Measurements from ENCODE around the gene GIMAP8. TPM values are rescaled to one million over a fixed set of nuclear protein-coding genes. Genes with fewer than 3 reads are reported as not detected.
A peak's percentile ranks its signal among the peaks of the same experiment; 100 is the strongest.

The GIMAP8 gene
- total and polyA plus RNA-seq, 4 experiments from 2014 or later, result 9.8 to 62.5 (median 49.5) TPM

DNA sequence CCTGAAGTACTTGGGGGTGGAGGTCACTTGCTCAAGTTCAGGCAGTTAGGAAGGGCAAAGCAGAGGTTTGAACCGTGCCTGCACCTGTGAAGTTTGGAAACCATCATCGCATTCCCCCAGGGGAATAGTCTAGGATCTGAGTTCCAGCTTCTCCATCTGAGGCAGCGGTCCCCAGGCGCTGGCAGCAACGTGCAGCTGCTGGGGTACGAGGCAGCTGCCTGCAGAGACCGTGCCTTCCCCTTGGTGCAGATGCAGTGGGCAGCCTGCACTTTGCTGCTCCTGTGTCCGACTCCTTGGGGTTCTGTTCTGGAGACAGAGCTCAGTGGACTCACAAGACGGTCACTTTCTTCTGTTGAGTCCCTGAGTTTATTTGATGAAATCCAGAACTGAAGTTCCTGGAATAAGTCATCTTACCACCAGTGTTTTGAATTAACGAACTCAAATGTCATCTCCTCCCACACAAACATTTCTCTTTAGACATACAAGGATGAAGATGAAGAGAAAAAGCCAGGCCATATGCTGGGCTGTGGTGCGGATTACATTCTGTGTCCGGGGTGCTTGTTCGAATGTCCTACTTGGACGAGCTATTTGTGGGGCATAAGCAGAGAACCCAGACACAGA, 19.9 kb upstream of the GIMAP8 start:
- H3K27me3 ChIP-seq (ENCODE audit: insufficient read depth, low read length), result no peaks in the 10 kb centered on the region
- Mint-ChIP-seq H3K4me3 (no peak overlapping the region), H3K9me3 (no peaks in the 10 kb centered on the region), H3K36me3 (no peaks in the 10 kb centered on the region), H3K4me1 (peaks cover 3 to 20% (median 10%) of the 10 kb centered on the region in 4 donors), H3K27me3 (peaks cover 0 to 3% of the 10 kb centered on the region in 2 donors), H3K27ac (no peak overlapping the region)
- no peaks in the 10 kb centered on the region for H3K36me3 ChIP-seq (ENCODE audit: insufficient read depth, low read length)
- ChIA-PET CTCF (ENCODE audit: partially characterized antibody) (interaction anchor here (1.0 to 1.6 kb wide), 2 partner anchors 9 to 25 kb away, joined by 4 read pairs; a partner anchor contains a TSS), POLR2A (ENCODE audit: partially characterized antibody) (no interaction called here)
- intact Hi-C loops (cut with micrococcal nuclease), result no loop called here
- H3K4me3 ChIP-seq (ENCODE audit: low read length in 2 of 2), result no peak overlapping the region
- no peaks in the 10 kb centered on the region for H3K4me1 ChIP-seq (ENCODE audit: insufficient read depth, low read length)
- DNase-seq, result no peak
- no peak overlapping the region for H3K27ac ChIP-seq (ENCODE audit: low read depth, low read length)
- no peaks in the 10 kb centered on the region for H3K9me3 ChIP-seq (ENCODE audit: control insufficient read depth in 1 of 2, low read length in 2 of 2)

DNA sequence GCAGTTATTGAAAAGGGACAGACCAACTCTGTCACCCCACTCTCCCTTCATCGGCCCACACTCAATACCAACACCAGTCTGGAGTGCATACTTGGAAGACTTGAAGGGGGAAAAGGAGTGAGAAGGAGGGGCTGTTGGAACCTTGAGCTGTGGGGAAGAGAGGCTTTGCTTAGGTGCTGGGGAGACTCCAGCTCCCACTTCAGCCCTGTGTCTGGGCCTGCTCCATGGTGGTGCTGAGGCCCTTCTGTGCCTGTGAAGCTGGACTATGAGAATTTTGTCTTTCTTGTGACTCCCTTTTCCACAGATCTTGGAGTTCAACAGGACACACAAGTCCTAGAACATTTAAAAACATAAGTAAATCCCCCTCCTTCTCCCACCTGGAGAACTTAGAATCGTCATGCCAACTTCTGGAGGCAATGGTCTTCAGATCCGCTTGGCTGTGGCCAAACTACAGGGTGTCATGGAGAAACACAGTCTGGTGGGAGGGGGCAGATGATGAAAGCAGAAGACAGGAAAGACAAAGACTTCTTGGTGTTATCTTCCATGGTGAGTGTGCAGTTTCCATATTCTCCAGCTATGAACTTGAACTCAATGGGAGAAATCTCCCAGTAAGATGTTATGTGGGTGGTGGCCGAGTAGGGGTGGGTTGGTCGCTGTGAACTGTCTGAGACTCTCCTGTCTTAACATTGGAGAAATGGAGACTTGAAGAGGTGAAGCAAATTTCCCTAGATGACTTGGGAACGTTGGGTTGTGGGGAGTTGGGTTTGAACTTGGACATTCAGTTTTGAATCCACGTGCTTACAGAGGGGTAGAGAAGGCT, 18.4 kb upstream of the GIMAP8 start:
- H3K27ac Mint-ChIP-seq, result no peak overlapping the region

DNA sequence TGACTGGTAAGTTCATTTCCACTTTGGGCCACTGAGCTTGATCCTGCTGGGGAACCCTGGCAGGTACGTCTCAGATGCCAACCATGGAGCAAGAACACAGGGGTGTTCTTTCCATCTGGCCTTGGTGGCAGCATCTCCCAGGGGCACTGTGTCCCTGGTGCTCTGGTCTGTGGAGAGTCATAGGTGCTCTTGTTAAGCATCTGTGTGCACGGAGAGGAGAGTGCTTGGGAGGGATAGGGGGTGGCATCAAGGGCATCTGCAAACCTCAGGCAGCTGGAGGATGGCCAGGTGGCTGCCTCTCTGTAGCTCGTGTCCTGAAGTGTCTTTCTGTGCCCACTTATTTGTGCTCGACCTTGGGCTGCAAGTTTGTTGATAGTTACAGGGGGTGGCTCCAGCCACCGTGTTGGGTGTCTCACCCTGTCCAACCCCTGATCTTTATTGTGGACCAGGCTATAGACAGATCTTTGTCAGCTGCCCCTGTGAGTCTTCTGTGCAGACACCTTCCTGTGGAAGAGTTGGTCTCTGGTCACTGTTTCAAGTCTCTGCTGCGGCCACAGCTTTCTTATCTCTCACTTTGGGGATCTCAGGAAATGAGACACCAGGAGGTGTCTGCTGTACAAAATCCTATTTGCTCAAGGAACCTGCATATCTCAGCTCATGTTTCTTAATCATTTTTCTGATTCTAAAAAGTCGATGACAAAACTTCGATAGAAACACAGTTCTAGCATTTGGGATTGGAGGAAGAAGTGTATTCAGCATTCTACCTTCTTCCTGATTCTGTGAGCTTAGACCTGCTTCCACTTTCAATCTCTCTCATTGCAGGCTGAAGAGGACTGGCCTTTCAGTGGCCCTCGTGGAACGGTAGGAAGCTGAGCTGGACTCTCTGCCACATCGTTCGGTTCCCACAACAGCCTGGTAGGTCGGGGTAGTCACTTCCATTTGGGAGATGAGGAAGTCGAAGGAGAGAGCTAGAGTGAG, 17.2 kb upstream of the GIMAP8 start:
- ChIA-PET POLR2A (ENCODE audit: partially characterized antibody) (interaction anchor here (0.9 kb wide), 1 partner anchor 26 kb away, joined by 4 read pairs; no protein-coding TSS in a partner anchor), CTCF (ENCODE audit: partially characterized antibody) (interaction anchor here (0.5 to 2.0 kb wide), 3 partner anchors 9 to 346 kb away, joined by 3 to 9 read pairs (median 3); no protein-coding TSS in a partner anchor)
- Histone ChIP-seq H3K4me1 (ENCODE audit: insufficient read depth, low read length) (no peaks in the 10 kb centered on the region), H3K9me3 (ENCODE audit: control insufficient read depth in 1 of 2, low read length in 2 of 2) (no peaks in the 10 kb centered on the region), H3K27me3 (ENCODE audit: insufficient read depth, low read length) (no peaks in the 10 kb centered on the region), H3K4me3 (ENCODE audit: low read length in 2 of 2) (no peak overlapping the region), H3K36me3 (ENCODE audit: insufficient read depth, low read length) (no peaks in the 10 kb centered on the region), H3K27ac (ENCODE audit: low read depth, low read length) (no peak overlapping the region)
- intact Hi-C loops (cut with micrococcal nuclease), result no loop called here
- no peak for DNase-seq
- H3K27me3 Mint-ChIP-seq, result peaks cover 0 to 3% of the 10 kb centered on the region in 2 donors
- peak overlapping the region in 7 of 8 donors; percentile 4 to 75 (median 58) for H3K4me3 Mint-ChIP-seq
- H3K27ac Mint-ChIP-seq, result peak overlapping the region in 4 of 7 donors; percentile 21 to 82 (median 80)
- no peaks in the 10 kb centered on the region for H3K9me3 Mint-ChIP-seq
- no peaks in the 10 kb centered on the region for H3K36me3 Mint-ChIP-seq
- peaks cover 3 to 16% (median 10%) of the 10 kb centered on the region in 4 donors for H3K4me1 Mint-ChIP-seq

More for the DNA sequence above, 18.4 kb upstream of the GIMAP8 start:
- H3K27me3 Mint-ChIP-seq, result peaks cover 0 to 3% of the 10 kb centered on the region in 2 donors
- Histone ChIP-seq H3K4me3 (ENCODE audit: low read length in 2 of 2) (no peak overlapping the region), H3K9me3 (ENCODE audit: control insufficient read depth in 1 of 2, low read length in 2 of 2) (no peaks in the 10 kb centered on the region), H3K27ac (ENCODE audit: low read depth, low read length) (no peak overlapping the region), H3K27me3 (ENCODE audit: insufficient read depth, low read length) (no peaks in the 10 kb centered on the region), H3K4me1 (ENCODE audit: insufficient read depth, low read length) (no peaks in the 10 kb centered on the region), H3K36me3 (ENCODE audit: insufficient read depth, low read length) (no peaks in the 10 kb centered on the region)
- no peaks in the 10 kb centered on the region for H3K36me3 Mint-ChIP-seq
- intact Hi-C loops (cut with micrococcal nuclease), result no loop called here
- ChIA-PET POLR2A (ENCODE audit: partially characterized antibody) (interaction anchor here (0.6 kb wide), 1 partner anchor 10 kb away, joined by 4 read pairs; no protein-coding TSS in a partner anchor), CTCF (ENCODE audit: partially characterized antibody) (interaction anchor here (1.1 to 2.0 kb wide), 3 partner anchors 10 to 347 kb away, joined by 4 to 9 read pairs (median 5); no protein-coding TSS in a partner anchor)
- H3K9me3 Mint-ChIP-seq, result no peaks in the 10 kb centered on the region
- no peak overlapping the region for H3K4me3 Mint-ChIP-seq
- peaks cover 3 to 20% (median 10%) of the 10 kb centered on the region in 4 donors for H3K4me1 Mint-ChIP-seq
- DNase-seq, result no peak

DNA sequence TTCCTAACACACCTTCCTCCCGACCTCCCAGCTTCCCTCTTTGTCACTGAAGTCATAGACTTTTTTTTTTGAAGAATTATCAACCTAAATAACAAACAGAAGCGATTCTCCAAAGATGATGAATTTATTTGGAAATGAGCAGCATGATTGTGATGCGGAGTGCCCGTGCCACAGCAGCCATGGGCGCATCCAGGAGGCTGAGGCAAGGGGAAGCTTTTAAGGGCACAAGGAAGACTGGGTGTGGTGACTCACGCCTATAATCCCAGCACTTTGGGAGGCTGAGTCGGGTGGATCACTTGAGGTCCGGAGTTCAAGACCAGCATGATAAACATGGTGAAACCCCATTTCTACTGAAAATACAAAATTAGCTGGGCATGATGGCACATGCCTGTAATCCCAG, 16.2 kb upstream of the GIMAP8 start:
- H3K36me3 Mint-ChIP-seq, result no peaks in the 10 kb centered on the region
- H3K4me1 Mint-ChIP-seq, result peaks cover 3 to 23% (median 10%) of the 10 kb centered on the region in 4 donors
- H3K9me3 Mint-ChIP-seq, result no peaks in the 10 kb centered on the region
- H3K27me3 Mint-ChIP-seq, result peaks cover 0 to 3% of the 10 kb centered on the region in 2 donors
- ChIA-PET POLR2A (ENCODE audit: partially characterized antibody) (no interaction called here), CTCF (ENCODE audit: partially characterized antibody) (interaction anchor here (0.5 kb wide), 1 partner anchor 10 kb away, joined by 3 read pairs; no protein-coding TSS in a partner anchor)
- H3K4me3 ChIP-seq (ENCODE audit: low read length in 2 of 2), result no peak overlapping the region
- peak overlapping the region in 1 of 8 donors; percentile 3 for H3K4me3 Mint-ChIP-seq
- H3K27ac ChIP-seq (ENCODE audit: low read depth, low read length), result no peak overlapping the region
- no peaks in the 10 kb centered on the region for H3K36me3 ChIP-seq (ENCODE audit: insufficient read depth, low read length)
- no peak overlapping the region for H3K27ac Mint-ChIP-seq
- H3K9me3 ChIP-seq (ENCODE audit: control insufficient read depth in 1 of 2, low read length in 2 of 2), result no peaks in the 10 kb centered on the region
- H3K4me1 ChIP-seq (ENCODE audit: insufficient read depth, low read length), result no peaks in the 10 kb centered on the region
- DNase-seq, result no peak
- intact Hi-C loops (cut with micrococcal nuclease), result no loop called here
- no peaks in the 10 kb centered on the region for H3K27me3 ChIP-seq (ENCODE audit: insufficient read depth, low read length)

DNA sequence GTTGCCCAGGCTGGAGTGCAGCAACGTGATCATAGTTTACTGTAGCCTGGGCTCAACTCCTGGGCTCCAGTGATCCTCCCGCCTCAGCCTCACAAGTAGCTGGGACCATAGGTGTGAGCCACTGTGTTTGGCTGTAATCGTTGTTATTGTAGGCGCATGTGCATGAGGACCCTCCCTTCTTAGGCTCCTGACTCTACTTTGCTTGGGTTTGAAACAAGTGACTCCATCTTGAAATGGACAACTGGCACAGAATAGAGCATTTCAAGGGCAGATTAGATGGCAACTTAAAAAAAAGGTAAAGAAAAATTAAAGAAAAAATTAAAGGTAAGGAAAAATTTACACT, 15.4 kb upstream of the GIMAP8 start:
- ChIA-PET POLR2A (ENCODE audit: partially characterized antibody) (no interaction called here), CTCF (ENCODE audit: partially characterized antibody) (no interaction called here)
- no peaks in the 10 kb centered on the region for H3K9me3 ChIP-seq (ENCODE audit: control insufficient read depth in 1 of 2, low read length in 2 of 2)
- Mint-ChIP-seq H3K4me1 (peaks cover 10 to 30% (median 15%) of the 10 kb centered on the region in 4 donors), H3K27ac (no peak overlapping the region), H3K36me3 (no peaks in the 10 kb centered on the region), H3K27me3 (peaks cover 0 to 3% of the 10 kb centered on the region in 2 donors), H3K4me3 (no peak overlapping the region), H3K9me3 (no peaks in the 10 kb centered on the region)
- no peak overlapping the region for H3K27ac ChIP-seq (ENCODE audit: low read depth, low read length)
- H3K27me3 ChIP-seq (ENCODE audit: insufficient read depth, low read length), result no peaks in the 10 kb centered on the region
- peaks cover 3% of the 10 kb centered on the region for H3K4me1 ChIP-seq (ENCODE audit: insufficient read depth, low read length)
- intact Hi-C loops (cut with micrococcal nuclease), result no loop called here
- H3K36me3 ChIP-seq (ENCODE audit: insufficient read depth, low read length), result no peaks in the 10 kb centered on the region
- DNase-seq, result no peak
- H3K4me3 ChIP-seq (ENCODE audit: low read length in 2 of 2), result no peak overlapping the region

DNA sequence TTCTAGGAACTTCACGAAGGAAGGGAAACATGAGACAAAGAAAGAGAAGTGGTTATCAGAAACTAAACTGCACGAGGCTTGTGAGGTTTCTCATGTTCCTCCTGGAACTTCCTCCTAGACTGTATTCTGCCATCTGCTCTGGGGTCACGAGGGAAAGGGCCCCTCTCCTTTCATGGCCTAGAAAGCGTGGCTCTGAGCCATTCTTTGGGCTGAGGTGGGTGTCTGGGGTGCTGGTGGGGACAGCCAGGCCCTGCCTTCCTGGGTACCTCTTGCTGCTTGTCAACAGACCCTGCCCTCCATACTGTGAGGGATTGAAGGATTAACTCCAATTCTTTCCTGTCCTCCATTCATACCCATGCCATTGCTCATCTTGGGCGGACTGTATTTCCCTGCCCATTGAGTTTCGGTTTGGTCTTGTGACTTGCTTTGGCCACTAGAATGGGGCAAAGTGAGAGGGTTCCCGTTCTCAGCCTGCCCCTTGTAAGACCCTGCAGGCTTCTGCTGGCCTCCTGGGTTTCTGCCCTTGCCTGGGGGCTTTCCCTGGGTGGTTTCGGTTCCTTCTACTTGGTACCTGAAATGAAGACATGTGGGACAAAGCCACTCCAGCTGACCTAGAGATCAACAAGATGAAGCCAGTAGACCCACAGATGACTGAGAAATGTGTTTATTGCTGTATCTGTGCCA, 14.9 kb upstream of the GIMAP8 start:
- H3K27me3 Mint-ChIP-seq, result peaks cover 0 to 3% of the 10 kb centered on the region in 2 donors
- peak overlapping the region in 1 of 7 donors; percentile 1 for H3K27ac Mint-ChIP-seq
- no peaks in the 10 kb centered on the region for H3K9me3 ChIP-seq (ENCODE audit: control insufficient read depth in 1 of 2, low read length in 2 of 2)
- ChIA-PET CTCF (ENCODE audit: partially characterized antibody) (no interaction called here), POLR2A (ENCODE audit: partially characterized antibody) (no interaction called here)
- H3K36me3 Mint-ChIP-seq, result no peaks in the 10 kb centered on the region
- no peak for DNase-seq
- H3K4me3 Mint-ChIP-seq, result no peak overlapping the region
- peaks cover 13 to 34% (median 20%) of the 10 kb centered on the region in 4 donors for H3K4me1 Mint-ChIP-seq
- no peaks in the 10 kb centered on the region for H3K36me3 ChIP-seq (ENCODE audit: insufficient read depth, low read length)
- intact Hi-C loops (cut with micrococcal nuclease), result no loop called here
- peaks cover 5% of the 10 kb centered on the region for H3K4me1 ChIP-seq (ENCODE audit: insufficient read depth, low read length)
- no peak overlapping the region for H3K4me3 ChIP-seq (ENCODE audit: low read length in 2 of 2)
- peaks cover 0 to 3% (median 0%) of the 10 kb centered on the region in 8 donors for H3K9me3 Mint-ChIP-seq
- H3K27ac ChIP-seq (ENCODE audit: low read depth, low read length), result no peak overlapping the region
- no peaks in the 10 kb centered on the region for H3K27me3 ChIP-seq (ENCODE audit: insufficient read depth, low read length)

Measured in CD4-positive, alpha-beta memory T cell (primary cell).